ENCODE data around the gene UNC5C.

The UNC5C gene

DNA sequence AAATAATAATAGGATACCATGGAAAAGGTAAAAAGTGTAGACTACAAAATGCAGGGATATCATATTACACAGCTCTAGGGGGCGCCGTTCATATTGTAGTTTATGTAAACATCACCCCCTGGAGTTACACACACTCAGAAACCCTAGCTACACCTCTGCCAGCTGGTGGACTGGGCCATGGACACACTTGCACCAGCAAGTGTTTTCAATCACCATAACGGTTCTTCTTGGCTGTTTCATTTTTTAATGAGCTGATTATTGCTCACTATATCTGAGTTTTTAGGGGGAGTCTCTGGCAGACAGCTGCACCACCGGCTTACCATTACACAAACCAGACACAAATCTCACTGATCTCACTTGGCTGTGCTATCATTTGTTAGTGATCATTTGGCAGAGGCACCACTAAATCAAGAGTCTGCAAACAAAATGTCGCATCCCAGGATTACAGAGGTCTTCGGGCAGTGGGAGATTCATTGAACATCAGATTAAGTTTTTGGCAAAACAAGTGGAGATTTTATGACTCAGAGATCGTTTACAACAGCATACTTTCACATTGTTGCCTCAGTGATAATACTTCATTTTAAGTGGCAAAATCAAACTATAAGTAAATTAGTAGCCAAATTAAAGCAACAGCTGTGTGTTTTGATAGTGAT is 185.7 kb downstream of the UNC5C start (continued):
- TF ChIP-seq, protein P1, sequence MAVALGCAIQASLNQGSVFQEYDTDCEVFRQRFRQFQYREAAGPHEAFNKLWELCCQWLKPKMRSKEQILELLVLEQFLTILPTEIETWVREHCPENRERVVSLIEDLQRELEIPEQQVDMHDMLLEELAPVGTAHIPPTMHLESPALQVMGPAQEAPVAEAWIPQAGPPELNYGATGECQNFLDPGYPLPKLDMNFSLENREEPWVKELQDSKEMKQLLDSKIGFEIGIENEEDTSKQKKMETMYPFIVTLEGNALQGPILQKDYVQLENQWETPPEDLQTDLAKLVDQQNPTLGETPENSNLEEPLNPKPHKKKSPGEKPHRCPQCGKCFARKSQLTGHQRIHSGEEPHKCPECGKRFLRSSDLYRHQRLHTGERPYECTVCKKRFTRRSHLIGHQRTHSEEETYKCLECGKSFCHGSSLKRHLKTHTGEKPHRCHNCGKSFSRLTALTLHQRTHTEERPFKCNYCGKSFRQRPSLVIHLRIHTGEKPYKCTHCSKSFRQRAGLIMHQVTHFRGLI (tag by site-specific recombination; IDR thresholded peaks at IDR 0.05): no peak
- TF ChIP-seq ZNF768 (tag by site-specific recombination; IDR thresholded peaks at IDR 0.05) (no peak), KLF10 (tag by site-specific recombination; IDR thresholded peaks at IDR 0.05) (no peak), ZNF239 (tag by site-specific recombination; IDR thresholded peaks at IDR 0.05) (no peak), ZNF391 (tag by site-specific recombination; IDR thresholded peaks at IDR 0.05; ENCODE audit: borderline replicate concordance, low read depth) (no peak), ZNF146 (tag by site-specific recombination; IDR thresholded peaks at IDR 0.05) (no peak), ZNF660 (tag by site-specific recombination; IDR thresholded peaks at IDR 0.05) (0 out of 2 replicates have a peak, but pooled peaks have one; percentile 15), ZNF677 (tag by site-specific recombination; IDR thresholded peaks at IDR 0.05) (no peak), GLIS1 (tag by site-specific recombination; IDR thresholded peaks at IDR 0.05) (peak; percentile 89), ZNF274 (IDR thresholded peaks at IDR 0.05; ENCODE audit: low read length) (no peak), ZNF274 (tag by site-specific recombination; IDR thresholded peaks at IDR 0.05; ENCODE audit: borderline replicate concordance) (no peak), ZNF248 (tag by site-specific recombination; IDR thresholded peaks at IDR 0.05) (no peak), ZNF791 (tag by site-specific recombination; IDR thresholded peaks at IDR 0.05) (no peak), ZNF114 (tag by site-specific recombination; IDR thresholded peaks at IDR 0.05) (no peak), KLF1 (tag by site-specific recombination; IDR thresholded peaks at IDR 0.05) (no peak), ZNF658 (tag by site-specific recombination; IDR thresholded peaks at IDR 0.05) (no peak), ZNF324 (tag by site-specific recombination; IDR thresholded peaks at IDR 0.05) (no peak), ZNF561 (tag by site-specific recombination; IDR thresholded peaks at IDR 0.05; ENCODE audit: borderline replicate concordance) (no peak), ZNF664 (tag by site-specific recombination; IDR thresholded peaks at IDR 0.05) (no peak), ZFP3 (tag by site-specific recombination; IDR thresholded peaks at IDR 0.05; ENCODE audit: low read depth) (no peak), ZFP69B (tag by site-specific recombination; IDR thresholded peaks at IDR 0.05) (no peak)
- TF ChIP-seq, protein P2, sequence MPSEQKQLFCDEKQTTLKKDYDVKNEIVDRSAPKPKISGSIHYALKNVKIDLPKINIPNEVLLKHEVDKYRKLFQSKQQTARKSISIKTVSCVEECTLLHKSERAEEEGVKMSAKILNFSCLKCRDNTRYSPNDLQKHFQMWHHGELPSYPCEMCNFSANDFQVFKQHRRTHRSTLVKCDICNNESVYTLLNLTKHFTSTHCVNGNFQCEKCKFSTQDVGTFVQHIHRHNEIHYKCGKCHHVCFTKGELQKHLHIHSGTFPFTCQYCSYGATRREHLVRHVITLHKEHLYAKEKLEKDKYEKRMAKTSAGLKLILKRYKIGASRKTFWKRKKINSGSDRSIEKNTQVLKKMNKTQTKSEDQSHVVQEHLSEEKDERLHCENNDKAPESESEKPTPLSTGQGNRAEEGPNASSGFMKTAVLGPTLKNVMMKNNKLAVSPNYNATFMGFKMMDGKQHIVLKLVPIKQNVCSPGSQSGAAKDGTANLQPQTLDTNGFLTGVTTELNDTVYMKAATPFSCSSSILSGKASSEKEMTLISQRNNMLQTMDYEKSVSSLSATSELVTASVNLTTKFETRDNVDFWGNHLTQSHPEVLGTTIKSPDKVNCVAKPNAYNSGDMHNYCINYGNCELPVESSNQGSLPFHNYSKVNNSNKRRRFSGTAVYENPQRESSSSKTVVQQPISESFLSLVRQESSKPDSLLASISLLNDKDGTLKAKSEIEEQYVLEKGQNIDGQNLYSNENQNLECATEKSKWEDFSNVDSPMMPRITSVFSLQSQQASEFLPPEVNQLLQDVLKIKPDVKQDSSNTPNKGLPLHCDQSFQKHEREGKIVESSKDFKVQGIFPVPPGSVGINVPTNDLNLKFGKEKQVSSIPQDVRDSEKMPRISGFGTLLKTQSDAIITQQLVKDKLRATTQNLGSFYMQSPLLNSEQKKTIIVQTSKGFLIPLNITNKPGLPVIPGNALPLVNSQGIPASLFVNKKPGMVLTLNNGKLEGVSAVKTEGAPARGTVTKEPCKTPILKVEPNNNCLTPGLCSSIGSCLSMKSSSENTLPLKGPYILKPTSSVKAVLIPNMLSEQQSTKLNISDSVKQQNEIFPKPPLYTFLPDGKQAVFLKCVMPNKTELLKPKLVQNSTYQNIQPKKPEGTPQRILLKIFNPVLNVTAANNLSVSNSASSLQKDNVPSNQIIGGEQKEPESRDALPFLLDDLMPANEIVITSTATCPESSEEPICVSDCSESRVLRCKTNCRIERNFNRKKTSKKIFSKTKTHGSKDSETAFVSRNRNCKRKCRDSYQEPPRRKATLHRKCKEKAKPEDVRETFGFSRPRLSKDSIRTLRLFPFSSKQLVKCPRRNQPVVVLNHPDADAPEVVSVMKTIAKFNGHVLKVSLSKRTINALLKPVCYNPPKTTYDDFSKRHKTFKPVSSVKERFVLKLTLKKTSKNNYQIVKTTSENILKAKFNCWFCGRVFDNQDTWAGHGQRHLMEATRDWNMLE (tag by site-specific recombination; conservative IDR thresholded peaks at IDR 0.05; ENCODE audit: low read depth): no peak
- TF ChIP-seq, protein P3, sequence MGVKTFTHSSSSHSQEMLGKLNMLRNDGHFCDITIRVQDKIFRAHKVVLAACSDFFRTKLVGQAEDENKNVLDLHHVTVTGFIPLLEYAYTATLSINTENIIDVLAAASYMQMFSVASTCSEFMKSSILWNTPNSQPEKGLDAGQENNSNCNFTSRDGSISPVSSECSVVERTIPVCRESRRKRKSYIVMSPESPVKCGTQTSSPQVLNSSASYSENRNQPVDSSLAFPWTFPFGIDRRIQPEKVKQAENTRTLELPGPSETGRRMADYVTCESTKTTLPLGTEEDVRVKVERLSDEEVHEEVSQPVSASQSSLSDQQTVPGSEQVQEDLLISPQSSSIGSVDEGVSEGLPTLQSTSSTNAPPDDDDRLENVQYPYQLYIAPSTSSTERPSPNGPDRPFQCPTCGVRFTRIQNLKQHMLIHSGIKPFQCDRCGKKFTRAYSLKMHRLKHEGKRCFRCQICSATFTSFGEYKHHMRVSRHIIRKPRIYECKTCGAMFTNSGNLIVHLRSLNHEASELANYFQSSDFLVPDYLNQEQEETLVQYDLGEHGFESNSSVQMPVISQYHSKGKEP (tag by site-specific recombination; IDR thresholded peaks at IDR 0.05): no peak
- TF ChIP-seq, protein P4, sequence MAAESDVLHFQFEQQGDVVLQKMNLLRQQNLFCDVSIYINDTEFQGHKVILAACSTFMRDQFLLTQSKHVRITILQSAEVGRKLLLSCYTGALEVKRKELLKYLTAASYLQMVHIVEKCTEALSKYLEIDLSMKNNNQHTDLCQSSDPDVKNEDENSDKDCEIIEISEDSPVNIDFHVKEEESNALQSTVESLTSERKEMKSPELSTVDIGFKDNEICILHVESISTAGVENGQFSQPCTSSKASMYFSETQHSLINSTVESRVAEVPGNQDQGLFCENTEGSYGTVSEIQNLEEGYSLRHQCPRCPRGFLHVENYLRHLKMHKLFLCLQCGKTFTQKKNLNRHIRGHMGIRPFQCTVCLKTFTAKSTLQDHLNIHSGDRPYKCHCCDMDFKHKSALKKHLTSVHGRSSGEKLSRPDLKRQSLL (tag by site-specific recombination; IDR thresholded peaks at IDR 0.05): no peak
- TF ChIP-seq, protein P5, sequence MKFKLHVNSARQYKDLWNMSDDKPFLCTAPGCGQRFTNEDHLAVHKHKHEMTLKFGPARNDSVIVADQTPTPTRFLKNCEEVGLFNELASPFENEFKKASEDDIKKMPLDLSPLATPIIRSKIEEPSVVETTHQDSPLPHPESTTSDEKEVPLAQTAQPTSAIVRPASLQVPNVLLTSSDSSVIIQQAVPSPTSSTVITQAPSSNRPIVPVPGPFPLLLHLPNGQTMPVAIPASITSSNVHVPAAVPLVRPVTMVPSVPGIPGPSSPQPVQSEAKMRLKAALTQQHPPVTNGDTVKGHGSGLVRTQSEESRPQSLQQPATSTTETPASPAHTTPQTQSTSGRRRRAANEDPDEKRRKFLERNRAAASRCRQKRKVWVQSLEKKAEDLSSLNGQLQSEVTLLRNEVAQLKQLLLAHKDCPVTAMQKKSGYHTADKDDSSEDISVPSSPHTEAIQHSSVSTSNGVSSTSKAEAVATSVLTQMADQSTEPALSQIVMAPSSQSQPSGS (tag by site-specific recombination; IDR thresholded peaks at IDR 0.05; ENCODE audit: low read depth): no peak
- TF ChIP-seq, protein P6, sequence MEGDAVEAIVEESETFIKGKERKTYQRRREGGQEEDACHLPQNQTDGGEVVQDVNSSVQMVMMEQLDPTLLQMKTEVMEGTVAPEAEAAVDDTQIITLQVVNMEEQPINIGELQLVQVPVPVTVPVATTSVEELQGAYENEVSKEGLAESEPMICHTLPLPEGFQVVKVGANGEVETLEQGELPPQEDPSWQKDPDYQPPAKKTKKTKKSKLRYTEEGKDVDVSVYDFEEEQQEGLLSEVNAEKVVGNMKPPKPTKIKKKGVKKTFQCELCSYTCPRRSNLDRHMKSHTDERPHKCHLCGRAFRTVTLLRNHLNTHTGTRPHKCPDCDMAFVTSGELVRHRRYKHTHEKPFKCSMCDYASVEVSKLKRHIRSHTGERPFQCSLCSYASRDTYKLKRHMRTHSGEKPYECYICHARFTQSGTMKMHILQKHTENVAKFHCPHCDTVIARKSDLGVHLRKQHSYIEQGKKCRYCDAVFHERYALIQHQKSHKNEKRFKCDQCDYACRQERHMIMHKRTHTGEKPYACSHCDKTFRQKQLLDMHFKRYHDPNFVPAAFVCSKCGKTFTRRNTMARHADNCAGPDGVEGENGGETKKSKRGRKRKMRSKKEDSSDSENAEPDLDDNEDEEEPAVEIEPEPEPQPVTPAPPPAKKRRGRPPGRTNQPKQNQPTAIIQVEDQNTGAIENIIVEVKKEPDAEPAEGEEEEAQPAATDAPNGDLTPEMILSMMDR (tag by site-specific recombination; IDR thresholded peaks at IDR 0.05): 0 out of 2 replicates have a peak, but pooled peaks have one; percentile 9
- TF ChIP-seq, protein P7, sequence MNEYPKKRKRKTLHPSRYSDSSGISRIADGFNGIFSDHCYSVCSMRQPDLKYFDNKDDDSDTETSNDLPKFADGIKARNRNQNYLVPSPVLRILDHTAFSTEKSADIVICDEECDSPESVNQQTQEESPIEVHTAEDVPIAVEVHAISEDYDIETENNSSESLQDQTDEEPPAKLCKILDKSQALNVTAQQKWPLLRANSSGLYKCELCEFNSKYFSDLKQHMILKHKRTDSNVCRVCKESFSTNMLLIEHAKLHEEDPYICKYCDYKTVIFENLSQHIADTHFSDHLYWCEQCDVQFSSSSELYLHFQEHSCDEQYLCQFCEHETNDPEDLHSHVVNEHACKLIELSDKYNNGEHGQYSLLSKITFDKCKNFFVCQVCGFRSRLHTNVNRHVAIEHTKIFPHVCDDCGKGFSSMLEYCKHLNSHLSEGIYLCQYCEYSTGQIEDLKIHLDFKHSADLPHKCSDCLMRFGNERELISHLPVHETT (tag by site-specific recombination; IDR thresholded peaks at IDR 0.05): no peak

All from HEK293 (cell line).